ENCODE data around the gene KREMEN2.

The KREMEN2 gene

GRCh38 chr16:3001316-3001715, 37.2 kb downstream of the KREMEN2 start:
- H3K14ac ChIP-seq (ENCODE audit: low read length in 2 of 2): no peak overlapping the region
- no peak overlapping the region for H2BK15ac ChIP-seq (ENCODE audit: low read depth, poor library complexity, severe bottlenecking)
- no peak overlapping the region for H4K91ac ChIP-seq (ENCODE audit: low read length)
- no peak overlapping the region for H2BK12ac ChIP-seq (ENCODE audit: low read length in 2 of 2)
- H3K79me1 ChIP-seq (replicated peaks; ENCODE audit: low read length, poor library complexity, severe bottlenecking): no peaks in the 10 kb centered on the region
- H3K4me2 ChIP-seq (ENCODE audit: low read length, poor library complexity, severe bottlenecking): no peak overlapping the region
- WGBS: 76% methylated on average over 12 of the region's 12 CpGs
- no peak overlapping the region for H2AFZ ChIP-seq (ENCODE audit: low read depth, low read length)
- no peaks in the 10 kb centered on the region for H3K36me3 ChIP-seq (ENCODE audit: control insufficient read depth in 1 of 2, insufficient read depth in 2 of 2, low read depth in 1 of 2, low read length in 2 of 2)
- peaks cover 58 to 63% of the 10 kb centered on the region in 2 experiments for H3K27me3 ChIP-seq (ENCODE audit: control insufficient read depth in 1 of 2, insufficient read depth in 1 of 2, low read length in 2 of 2)
- no peak overlapping the region for H2BK5ac ChIP-seq (ENCODE audit: low read depth, low read length, poor library complexity, severe bottlenecking)
- no peak overlapping the region for H3K9ac ChIP-seq (ENCODE audit: low read length)
- H3K27ac ChIP-seq (ENCODE audit: low read length, poor library complexity, severe bottlenecking): no peak overlapping the region
- peaks cover 8% of the 10 kb centered on the region for H3K4me1 ChIP-seq (ENCODE audit: control insufficient read depth, insufficient read depth, low read depth, low read length)
- no peak overlapping the region for H3K4me3 ChIP-seq (ENCODE audit: insufficient read depth in 1 of 2, low read depth in 1 of 2, low read length in 2 of 2)
- no peak overlapping the region for H3K23ac ChIP-seq (ENCODE audit: low read length in 2 of 2)
- DNase-seq: no peak
- H4K8ac ChIP-seq (ENCODE audit: low read length): no peak overlapping the region
- no peak overlapping the region for H3K4ac ChIP-seq (ENCODE audit: low read depth in 1 of 2, low read length in 2 of 2)
- H2BK120ac ChIP-seq (ENCODE audit: low read depth, low read length): no peak overlapping the region
- H3K9me3 ChIP-seq (ENCODE audit: control insufficient read depth, low read length): no peaks in the 10 kb centered on the region
- H3K18ac ChIP-seq (ENCODE audit: low read depth in 1 of 2, low read length in 2 of 2): no peak overlapping the region
- H2AK5ac ChIP-seq (ENCODE audit: low read length, severe bottlenecking): no peak overlapping the region

- no peaks in the 10 kb centered on the region for H3K36me3 ChIP-seq (ENCODE audit: control insufficient read depth in 1 of 2, insufficient read depth in 2 of 2, low read depth in 1 of 2, low read length in 2 of 2)
- no peak overlapping the region for H3K27ac ChIP-seq (ENCODE audit: low read length, poor library complexity, severe bottlenecking)
- H4K8ac ChIP-seq (ENCODE audit: low read length): no peak overlapping the region
- H4K91ac ChIP-seq (ENCODE audit: low read length): no peak overlapping the region
- no peak overlapping the region for H3K23ac ChIP-seq (ENCODE audit: low read length in 2 of 2)
- H2BK15ac ChIP-seq (ENCODE audit: low read depth, poor library complexity, severe bottlenecking): no peak overlapping the region
- peaks cover 12% of the 10 kb centered on the region for H3K4me1 ChIP-seq (ENCODE audit: control insufficient read depth, insufficient read depth, low read depth, low read length)
- 10% methylated on average over 57 of the region's 58 CpGs for WGBS
- H3K27me3 ChIP-seq (ENCODE audit: control insufficient read depth in 1 of 2, insufficient read depth in 1 of 2, low read length in 2 of 2): peaks cover 61 to 66% of the 10 kb centered on the region in 2 experiments
- H3K4ac ChIP-seq (ENCODE audit: low read depth in 1 of 2, low read length in 2 of 2): no peak overlapping the region
- peak overlapping the region in 1 of 2 experiments; percentile 40 for H3K4me3 ChIP-seq (ENCODE audit: insufficient read depth in 1 of 2, low read depth in 1 of 2, low read length in 2 of 2)
- H2AFZ ChIP-seq (ENCODE audit: low read depth, low read length): no peak overlapping the region
- no peaks in the 10 kb centered on the region for H3K9me3 ChIP-seq (ENCODE audit: control insufficient read depth, low read length)
- no peak overlapping the region for H2BK120ac ChIP-seq (ENCODE audit: low read depth, low read length)
- no peak overlapping the region for H2AK5ac ChIP-seq (ENCODE audit: low read length, severe bottlenecking)
- H2BK5ac ChIP-seq (ENCODE audit: low read depth, low read length, poor library complexity, severe bottlenecking): no peak overlapping the region
- H2BK12ac ChIP-seq (ENCODE audit: low read length in 2 of 2): no peak overlapping the region
- no peak overlapping the region for H3K18ac ChIP-seq (ENCODE audit: low read depth in 1 of 2, low read length in 2 of 2)
- no peaks in the 10 kb centered on the region for H3K79me1 ChIP-seq (replicated peaks; ENCODE audit: low read length, poor library complexity, severe bottlenecking)
- peak overlapping the region; percentile 13 for H3K4me2 ChIP-seq (ENCODE audit: low read length, poor library complexity, severe bottlenecking)
- no peak overlapping the region for H3K9ac ChIP-seq (ENCODE audit: low read length)
- no peak overlapping the region for H3K14ac ChIP-seq (ENCODE audit: low read length in 2 of 2)
- DNase-seq: peak; percentile 97
Measured at GRCh38 chr16:3003582-3004270, 39.7 kb downstream of the KREMEN2 start.

- no peak for DNase-seq
- H3K14ac ChIP-seq (ENCODE audit: low read length in 2 of 2): no peak overlapping the region
- H3K4me3 ChIP-seq (ENCODE audit: insufficient read depth in 1 of 2, low read depth in 1 of 2, low read length in 2 of 2): peak overlapping the region in 1 of 2 experiments; percentile 40
- H2AK5ac ChIP-seq (ENCODE audit: low read length, severe bottlenecking): no peak overlapping the region
- H3K23ac ChIP-seq (ENCODE audit: low read length in 2 of 2): no peak overlapping the region
- no peaks in the 10 kb centered on the region for H3K9me3 ChIP-seq (ENCODE audit: control insufficient read depth, low read length)
- H3K18ac ChIP-seq (ENCODE audit: low read depth in 1 of 2, low read length in 2 of 2): no peak overlapping the region
- no peaks in the 10 kb centered on the region for H3K36me3 ChIP-seq (ENCODE audit: control insufficient read depth in 1 of 2, insufficient read depth in 2 of 2, low read depth in 1 of 2, low read length in 2 of 2)
- peaks cover 61 to 66% of the 10 kb centered on the region in 2 experiments for H3K27me3 ChIP-seq (ENCODE audit: control insufficient read depth in 1 of 2, insufficient read depth in 1 of 2, low read length in 2 of 2)
- no peaks in the 10 kb centered on the region for H3K79me1 ChIP-seq (replicated peaks; ENCODE audit: low read length, poor library complexity, severe bottlenecking)
- H4K8ac ChIP-seq (ENCODE audit: low read length): no peak overlapping the region
- no peak overlapping the region for H4K91ac ChIP-seq (ENCODE audit: low read length)
- H2BK5ac ChIP-seq (ENCODE audit: low read depth, low read length, poor library complexity, severe bottlenecking): no peak overlapping the region
- H3K4me2 ChIP-seq (ENCODE audit: low read length, poor library complexity, severe bottlenecking): peak overlapping the region; percentile 56
- H2BK15ac ChIP-seq (ENCODE audit: low read depth, poor library complexity, severe bottlenecking): no peak overlapping the region
- H3K4me1 ChIP-seq (ENCODE audit: control insufficient read depth, insufficient read depth, low read depth, low read length): peaks cover 12% of the 10 kb centered on the region
- no peak overlapping the region for H2BK120ac ChIP-seq (ENCODE audit: low read depth, low read length)
- no peak overlapping the region for H2AFZ ChIP-seq (ENCODE audit: low read depth, low read length)
- no peak overlapping the region for H3K27ac ChIP-seq (ENCODE audit: low read length, poor library complexity, severe bottlenecking)
- no peak overlapping the region for H3K4ac ChIP-seq (ENCODE audit: low read depth in 1 of 2, low read length in 2 of 2)
- H2BK12ac ChIP-seq (ENCODE audit: low read length in 2 of 2): no peak overlapping the region
- no peak overlapping the region for H3K9ac ChIP-seq (ENCODE audit: low read length)
- 0% methylated on average over 1 of the region's 67 CpGs for WGBS
Measured at GRCh38 chr16:3004319-3004718, 40.2 kb downstream of the KREMEN2 start.

- no peak overlapping the region for H2AK5ac ChIP-seq (ENCODE audit: low read length, severe bottlenecking)
- H3K14ac ChIP-seq (ENCODE audit: low read length in 2 of 2): no peak overlapping the region
- H3K4ac ChIP-seq (ENCODE audit: low read depth in 1 of 2, low read length in 2 of 2): no peak overlapping the region
- H2BK5ac ChIP-seq (ENCODE audit: low read depth, low read length, poor library complexity, severe bottlenecking): no peak overlapping the region
- no peak overlapping the region for H3K27ac ChIP-seq (ENCODE audit: low read length, poor library complexity, severe bottlenecking)
- no peak overlapping the region for H3K23ac ChIP-seq (ENCODE audit: low read length in 2 of 2)
- H3K79me1 ChIP-seq (replicated peaks; ENCODE audit: low read length, poor library complexity, severe bottlenecking): no peaks in the 10 kb centered on the region
- peaks cover 15% of the 10 kb centered on the region for H3K4me1 ChIP-seq (ENCODE audit: control insufficient read depth, insufficient read depth, low read depth, low read length)
- DNase-seq: no peak
- no peak overlapping the region for H2BK12ac ChIP-seq (ENCODE audit: low read length in 2 of 2)
- no peak overlapping the region for H2AFZ ChIP-seq (ENCODE audit: low read depth, low read length)
- peaks cover 61 to 66% of the 10 kb centered on the region in 2 experiments for H3K27me3 ChIP-seq (ENCODE audit: control insufficient read depth in 1 of 2, insufficient read depth in 1 of 2, low read length in 2 of 2)
- H3K9me3 ChIP-seq (ENCODE audit: control insufficient read depth, low read length): no peaks in the 10 kb centered on the region
- H3K4me2 ChIP-seq (ENCODE audit: low read length, poor library complexity, severe bottlenecking): peak overlapping the region; percentile 79
- WGBS: 5% methylated on average over 23 of the region's 25 CpGs
- H4K91ac ChIP-seq (ENCODE audit: low read length): no peak overlapping the region
- no peak overlapping the region for H2BK120ac ChIP-seq (ENCODE audit: low read depth, low read length)
- no peaks in the 10 kb centered on the region for H3K36me3 ChIP-seq (ENCODE audit: control insufficient read depth in 1 of 2, insufficient read depth in 2 of 2, low read depth in 1 of 2, low read length in 2 of 2)
- no peak overlapping the region for H3K18ac ChIP-seq (ENCODE audit: low read depth in 1 of 2, low read length in 2 of 2)
- H4K8ac ChIP-seq (ENCODE audit: low read length): no peak overlapping the region
- no peak overlapping the region for H3K9ac ChIP-seq (ENCODE audit: low read length)
- H2BK15ac ChIP-seq (ENCODE audit: low read depth, poor library complexity, severe bottlenecking): no peak overlapping the region
- H3K4me3 ChIP-seq (ENCODE audit: insufficient read depth in 1 of 2, low read depth in 1 of 2, low read length in 2 of 2): no peak overlapping the region
Measured at GRCh38 chr16:3004781-3005284, 40.8 kb downstream of the KREMEN2 start.

Measured in mesenchymal stem cell (in vitro differentiated cells and primary cell).